C4-2B (cell line): Measurements from ENCODE around the gene MAP1LC3B.
"Not testable (repeated sequence)": the region's sequence is repeated elsewhere in the genome, so short reads cannot be mapped to it uniquely, and the experiment has no call there.

Experiments used
- ZFX ChIP-seq: fragments of 450-650 bp; IDR thresholded peaks from 2 replicates; pipeline ENCODE4 v1.6.1; 2017
- TF ChIP-seq, protein P1 (sequence below): fragments of 450-650 bp; conservative IDR thresholded peaks from 2 replicates; pipeline ENCODE4 v1.5.1; 2017; ENCODE audit warnings: mild to moderate bottlenecking

DNA sequence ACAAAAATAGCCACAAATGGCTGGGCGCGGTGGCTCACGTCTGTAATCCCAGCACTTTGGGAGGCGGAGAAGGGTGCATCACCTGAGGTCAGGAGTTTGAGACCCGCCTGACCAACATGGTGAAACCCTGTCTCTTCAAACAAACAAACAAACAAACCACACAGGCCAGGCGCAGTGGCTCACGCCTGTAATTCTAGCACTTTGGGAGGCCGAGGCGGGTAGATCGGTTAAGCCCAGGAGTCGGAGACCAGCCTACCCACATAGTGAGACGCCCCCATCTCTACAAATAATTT is 7.3 kb upstream of the MAP1LC3B start:
- TF ChIP-seq, protein P1, sequence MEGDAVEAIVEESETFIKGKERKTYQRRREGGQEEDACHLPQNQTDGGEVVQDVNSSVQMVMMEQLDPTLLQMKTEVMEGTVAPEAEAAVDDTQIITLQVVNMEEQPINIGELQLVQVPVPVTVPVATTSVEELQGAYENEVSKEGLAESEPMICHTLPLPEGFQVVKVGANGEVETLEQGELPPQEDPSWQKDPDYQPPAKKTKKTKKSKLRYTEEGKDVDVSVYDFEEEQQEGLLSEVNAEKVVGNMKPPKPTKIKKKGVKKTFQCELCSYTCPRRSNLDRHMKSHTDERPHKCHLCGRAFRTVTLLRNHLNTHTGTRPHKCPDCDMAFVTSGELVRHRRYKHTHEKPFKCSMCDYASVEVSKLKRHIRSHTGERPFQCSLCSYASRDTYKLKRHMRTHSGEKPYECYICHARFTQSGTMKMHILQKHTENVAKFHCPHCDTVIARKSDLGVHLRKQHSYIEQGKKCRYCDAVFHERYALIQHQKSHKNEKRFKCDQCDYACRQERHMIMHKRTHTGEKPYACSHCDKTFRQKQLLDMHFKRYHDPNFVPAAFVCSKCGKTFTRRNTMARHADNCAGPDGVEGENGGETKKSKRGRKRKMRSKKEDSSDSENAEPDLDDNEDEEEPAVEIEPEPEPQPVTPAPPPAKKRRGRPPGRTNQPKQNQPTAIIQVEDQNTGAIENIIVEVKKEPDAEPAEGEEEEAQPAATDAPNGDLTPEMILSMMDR, result not testable (repeated sequence)
- not testable (repeated sequence) for TF ChIP-seq ZFX
